Measurements from ENCODE around the gene ADARB2.

The ADARB2 gene

DNA sequence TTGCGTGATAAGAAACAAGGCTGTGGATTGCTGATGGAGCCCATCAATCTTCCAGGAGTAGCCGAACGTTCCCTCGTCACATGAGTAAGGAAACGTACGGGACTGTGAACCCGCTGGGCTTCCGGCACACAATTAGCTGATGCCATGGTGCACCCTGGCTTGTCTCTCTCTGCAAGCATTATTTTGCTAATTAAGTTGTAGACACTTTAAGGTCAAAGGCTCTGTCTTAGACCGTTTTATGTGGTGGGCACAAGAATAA, 50.9 kb downstream of the ADARB2 start:
- Mint-ChIP-seq H3K27ac (no peak overlapping the region), H3K9me3 (no peaks in the 10 kb centered on the region), H3K27me3 (peaks cover 5% of the 10 kb centered on the region), H3K36me3 (ENCODE audit: low read depth) (no peaks in the 10 kb centered on the region), H3K4me1 (ENCODE audit: low read depth) (no peaks in the 10 kb centered on the region), H3K4me3 (no peak overlapping the region)
- intact Hi-C loops (cut with micrococcal nuclease), result no loop called here

DNA sequence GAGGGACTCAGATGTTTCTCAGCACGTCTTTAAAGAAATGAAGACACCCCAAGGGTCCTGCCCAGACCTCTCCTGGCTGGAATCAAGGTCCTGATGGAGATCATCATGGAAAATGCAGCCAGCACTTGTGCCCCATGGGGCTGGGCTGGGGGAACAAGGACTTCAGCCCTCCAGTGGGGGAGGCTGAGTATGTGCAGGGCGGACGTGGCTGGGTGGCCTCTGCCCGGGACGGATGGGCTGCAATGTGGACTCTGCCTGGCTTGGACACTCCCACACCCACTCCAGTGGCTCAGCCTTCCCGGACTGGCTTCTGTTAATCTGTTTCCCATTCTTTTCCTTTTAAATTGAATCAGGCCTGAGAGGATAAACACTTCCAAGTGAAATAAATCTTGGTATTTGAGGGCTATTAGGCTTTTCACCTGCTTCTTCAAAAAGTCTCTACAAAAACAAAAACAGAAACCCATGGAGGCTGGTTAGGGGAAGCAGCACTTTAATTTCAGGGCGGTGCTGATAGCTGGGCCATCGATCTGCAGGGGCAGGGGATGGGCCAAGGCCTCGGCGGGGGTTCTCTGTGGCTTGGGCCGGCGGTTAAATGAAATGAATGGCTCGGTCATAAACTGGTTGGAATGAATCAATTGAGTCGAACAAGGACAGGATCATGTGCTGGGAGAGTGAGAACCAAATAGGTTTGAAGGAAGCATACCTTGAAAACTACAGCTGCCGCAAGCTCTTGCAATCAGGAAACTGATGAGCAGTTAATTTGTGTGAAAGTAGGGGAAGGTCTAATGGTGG, 51.4 kb downstream of the ADARB2 start:
- no peaks in the 10 kb centered on the region for H3K9me3 Mint-ChIP-seq
- no peaks in the 10 kb centered on the region for H3K36me3 Mint-ChIP-seq (ENCODE audit: low read depth)
- intact Hi-C loops (cut with micrococcal nuclease), result no loop called here
- no peak overlapping the region for H3K4me3 Mint-ChIP-seq
- H3K4me1 Mint-ChIP-seq (ENCODE audit: low read depth), result no peaks in the 10 kb centered on the region
- peaks cover 5% of the 10 kb centered on the region for H3K27me3 Mint-ChIP-seq
- no peak overlapping the region for H3K27ac Mint-ChIP-seq

DNA sequence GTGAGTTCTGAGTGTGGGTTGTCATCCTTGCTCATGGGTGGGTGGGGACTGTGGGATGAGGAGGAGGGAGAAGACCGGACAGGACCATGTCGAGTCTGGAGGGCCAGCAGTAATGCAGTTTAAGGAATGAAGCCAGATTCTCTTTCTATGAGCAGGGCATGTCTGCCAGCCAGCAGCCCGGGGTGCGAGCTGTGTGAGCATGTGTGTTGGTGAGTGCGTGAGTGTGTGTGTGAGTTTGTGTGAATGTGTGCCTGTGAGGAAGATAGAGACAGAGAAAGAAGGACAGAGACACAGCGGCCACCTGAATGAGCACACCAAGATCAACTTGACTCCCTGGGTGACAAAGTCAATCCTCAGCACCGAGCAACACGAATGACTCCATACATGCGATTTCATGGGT, 52.3 kb downstream of the ADARB2 start:
- H3K27ac Mint-ChIP-seq, result no peak overlapping the region

DNA sequence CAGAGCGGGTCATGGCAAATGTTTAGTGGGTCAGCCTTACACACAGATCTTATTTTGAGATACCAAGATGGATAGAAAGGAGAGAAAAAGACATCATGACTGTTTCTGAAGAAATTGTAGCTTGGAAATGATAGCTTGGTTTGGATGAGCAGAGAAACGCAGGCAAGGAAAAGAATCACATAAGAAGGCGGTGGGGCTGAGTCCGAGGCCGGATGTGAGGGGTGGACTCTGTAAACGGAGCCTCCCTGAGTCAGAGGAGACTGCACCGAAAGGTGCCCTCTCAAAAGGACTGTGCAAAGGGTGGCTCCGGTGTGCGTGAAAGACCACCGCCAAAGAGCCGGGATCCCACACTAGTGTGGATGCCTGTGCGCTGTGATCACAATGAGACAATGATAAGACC, 53.7 kb downstream of the ADARB2 start:
- no peaks in the 10 kb centered on the region for H3K9me3 Mint-ChIP-seq
- intact Hi-C loops (cut with micrococcal nuclease), result no loop called here
- peaks cover 3% of the 10 kb centered on the region for H3K27me3 Mint-ChIP-seq
- no peaks in the 10 kb centered on the region for H3K36me3 Mint-ChIP-seq (ENCODE audit: low read depth)
- no peaks in the 10 kb centered on the region for H3K4me1 Mint-ChIP-seq (ENCODE audit: low read depth)
- no peak overlapping the region for H3K4me3 Mint-ChIP-seq
- H3K27ac Mint-ChIP-seq, result no peak overlapping the region

More for the DNA sequence above, 52.3 kb downstream of the ADARB2 start:
- peaks cover 3% of the 10 kb centered on the region for H3K27me3 Mint-ChIP-seq
- H3K4me3 Mint-ChIP-seq, result no peak overlapping the region
- no peaks in the 10 kb centered on the region for H3K4me1 Mint-ChIP-seq (ENCODE audit: low read depth)
- no peaks in the 10 kb centered on the region for H3K36me3 Mint-ChIP-seq (ENCODE audit: low read depth)
- no peaks in the 10 kb centered on the region for H3K9me3 Mint-ChIP-seq
- intact Hi-C loops (cut with micrococcal nuclease), result no loop called here

DNA sequence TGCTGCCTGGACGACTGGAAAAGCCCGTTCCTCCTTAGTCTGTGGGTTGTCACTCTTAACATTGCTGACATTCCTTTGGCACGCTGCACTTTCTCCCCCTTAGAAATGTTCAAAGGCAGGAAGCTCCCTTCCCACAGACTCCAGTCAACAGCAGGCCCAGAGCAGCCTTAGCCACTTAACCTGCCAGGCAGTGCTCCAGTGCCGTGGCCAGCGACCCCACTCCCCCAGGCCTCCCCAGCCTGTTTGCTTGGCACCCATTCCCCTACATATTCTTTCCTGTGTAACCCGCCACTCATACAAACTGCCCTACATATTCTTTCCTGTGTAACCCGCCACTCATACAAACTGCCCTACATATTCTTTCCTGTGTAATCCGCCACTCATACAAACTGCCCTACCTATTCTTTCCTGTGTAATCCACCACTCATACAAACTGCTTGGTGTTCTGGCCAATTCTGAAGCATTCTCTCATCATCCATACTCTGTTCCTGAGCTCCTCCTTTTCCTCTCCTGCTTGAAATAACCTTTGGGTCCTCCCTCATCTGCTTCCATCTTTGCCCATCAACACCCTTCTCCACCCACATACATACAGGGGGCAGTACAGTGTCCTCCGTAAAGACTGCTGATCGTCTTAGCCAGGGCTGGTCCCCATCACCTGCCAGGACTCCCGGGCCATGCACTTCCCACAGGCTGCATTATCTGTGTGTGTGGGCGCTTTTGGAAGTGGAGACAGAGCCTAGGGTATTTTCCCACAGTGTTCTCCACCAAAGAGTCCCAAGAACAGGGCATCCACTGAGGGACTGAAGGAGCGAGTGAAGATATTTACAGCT, 57.3 kb downstream of the ADARB2 start:
- Mint-ChIP-seq H3K4me3 (no peak overlapping the region), H3K27me3 (no peaks in the 10 kb centered on the region), H3K27ac (no peak overlapping the region), H3K9me3 (no peaks in the 10 kb centered on the region), H3K4me1 (ENCODE audit: low read depth) (no peaks in the 10 kb centered on the region), H3K36me3 (ENCODE audit: low read depth) (no peaks in the 10 kb centered on the region)
- intact Hi-C loops (cut with micrococcal nuclease), result no loop called here

DNA sequence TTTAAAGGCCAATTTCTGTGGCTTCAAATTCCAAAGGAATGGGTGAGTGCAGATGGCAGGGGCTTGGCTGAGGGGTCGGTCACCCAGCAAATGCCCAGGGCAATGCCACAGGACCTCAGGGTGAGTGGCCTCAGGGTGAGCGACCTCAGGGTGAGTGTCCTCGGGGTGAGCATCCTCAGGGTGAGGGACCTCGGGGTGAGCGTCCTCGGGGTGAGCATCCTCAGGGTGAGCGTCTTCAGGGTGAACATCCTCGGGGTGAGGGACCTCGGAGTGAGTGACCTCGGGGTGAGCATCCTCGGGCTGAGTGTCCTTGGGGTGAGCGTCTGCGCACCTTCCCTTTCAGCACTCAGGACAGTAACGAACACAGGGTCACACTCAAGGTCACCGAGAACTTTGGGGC, 59.2 kb downstream of the ADARB2 start:
- H3K27ac Mint-ChIP-seq, result no peak overlapping the region
- intact Hi-C loops (cut with micrococcal nuclease), result no loop called here
- no peaks in the 10 kb centered on the region for H3K27me3 Mint-ChIP-seq
- no peaks in the 10 kb centered on the region for H3K4me1 Mint-ChIP-seq (ENCODE audit: low read depth)
- H3K9me3 Mint-ChIP-seq, result no peaks in the 10 kb centered on the region
- no peaks in the 10 kb centered on the region for H3K36me3 Mint-ChIP-seq (ENCODE audit: low read depth)
- no peak overlapping the region for H3K4me3 Mint-ChIP-seq

DNA sequence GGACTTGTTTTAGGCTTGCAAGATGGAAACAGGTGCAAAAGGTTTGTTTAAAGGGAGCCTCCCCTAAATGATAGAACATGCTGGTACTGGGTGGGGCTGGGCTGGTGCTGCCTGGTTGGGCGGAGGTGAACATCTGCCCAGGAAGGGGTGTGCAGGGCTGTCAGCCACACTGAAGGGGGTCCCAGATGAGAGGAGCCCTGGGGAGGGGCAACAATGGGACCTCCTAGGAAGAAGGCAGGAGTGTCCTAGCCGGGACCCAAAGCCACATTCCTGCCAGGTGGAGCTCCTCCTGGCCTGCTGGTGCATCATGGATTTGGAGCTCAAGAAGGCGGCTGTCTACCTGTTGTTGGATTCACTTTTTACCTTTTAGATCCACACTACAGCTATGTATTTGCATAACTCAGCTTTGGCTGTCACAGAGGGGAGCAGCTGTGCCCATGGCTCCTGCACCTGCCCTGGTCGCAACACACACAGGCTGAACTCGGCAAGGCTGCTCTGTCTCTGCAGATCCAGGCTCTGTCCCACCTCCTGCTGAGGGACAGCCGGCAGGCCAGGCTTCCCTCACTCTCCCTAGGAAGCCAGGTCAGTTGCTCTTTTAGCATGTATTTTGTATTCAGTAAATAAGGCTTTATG, 59.9 kb downstream of the ADARB2 start:
- Mint-ChIP-seq H3K36me3 (ENCODE audit: low read depth) (no peaks in the 10 kb centered on the region), H3K27ac (no peak overlapping the region), H3K9me3 (no peaks in the 10 kb centered on the region), H3K4me3 (no peak overlapping the region), H3K4me1 (ENCODE audit: low read depth) (no peaks in the 10 kb centered on the region), H3K27me3 (no peaks in the 10 kb centered on the region)
- intact Hi-C loops (cut with micrococcal nuclease), result no loop called here

DNA sequence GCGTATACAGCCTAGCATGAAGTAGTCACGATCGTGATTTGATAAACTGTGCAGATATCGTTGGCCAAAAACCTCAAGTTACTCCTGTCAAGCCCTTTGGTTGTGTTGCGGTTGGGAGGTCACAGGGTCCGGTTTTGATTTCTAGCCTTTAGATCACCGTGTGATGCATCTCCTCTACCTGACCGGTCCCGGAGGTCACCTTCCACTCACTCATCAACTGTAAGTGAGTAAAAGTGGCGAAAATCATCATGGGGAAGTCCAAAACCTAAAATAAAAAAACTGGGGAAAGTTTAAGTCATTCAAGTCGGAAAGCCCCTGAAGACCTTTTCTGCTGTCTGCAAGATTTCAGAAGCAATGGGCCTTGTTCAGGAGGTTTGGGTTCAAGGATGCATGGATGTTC, 62.8 kb downstream of the ADARB2 start:
- Mint-ChIP-seq H3K27ac (no peak overlapping the region), H3K27me3 (no peaks in the 10 kb centered on the region), H3K4me3 (no peak overlapping the region), H3K36me3 (ENCODE audit: low read depth) (no peaks in the 10 kb centered on the region), H3K9me3 (no peaks in the 10 kb centered on the region), H3K4me1 (ENCODE audit: low read depth) (no peaks in the 10 kb centered on the region)
- intact Hi-C loops (cut with micrococcal nuclease), result no loop called here

DNA sequence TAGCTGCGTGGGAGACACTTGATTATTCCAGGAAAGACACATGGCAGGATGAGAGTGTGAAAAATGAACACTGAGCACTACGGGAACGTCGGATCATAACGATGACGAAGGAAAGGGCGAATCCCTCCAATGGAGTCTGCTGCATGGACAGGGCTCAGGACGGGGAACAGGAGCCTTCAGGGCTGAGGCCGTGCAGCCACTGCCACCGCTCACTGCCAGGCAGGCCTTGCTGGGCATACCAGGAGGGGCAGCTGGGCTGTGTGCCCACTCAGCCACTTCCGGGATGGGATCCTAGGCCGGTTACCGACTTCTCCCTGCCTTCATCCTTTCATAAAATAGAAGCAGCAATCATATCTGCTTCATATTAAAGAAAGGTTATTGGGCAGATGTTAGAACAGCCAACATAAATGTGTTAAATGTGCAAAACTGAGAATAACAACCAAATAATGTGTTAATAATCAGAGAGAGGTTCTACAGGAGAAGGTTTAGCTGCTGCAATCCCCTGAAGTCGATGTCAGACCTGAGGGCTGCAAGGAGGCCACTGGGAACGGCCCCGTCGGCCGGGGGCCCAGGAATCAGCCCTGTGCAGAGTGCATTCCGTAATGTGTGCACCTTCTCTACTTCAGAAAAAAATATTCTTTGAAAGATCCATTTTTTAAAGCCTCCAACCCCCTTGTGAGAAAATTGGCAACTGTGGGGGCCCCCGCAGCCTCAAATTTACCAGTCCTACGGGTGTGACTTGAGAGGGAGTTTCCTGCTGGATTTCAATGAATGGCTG, 63.6 kb downstream of the ADARB2 start:
- Mint-ChIP-seq H3K36me3 (ENCODE audit: low read depth) (no peaks in the 10 kb centered on the region), H3K4me3 (no peak overlapping the region), H3K4me1 (ENCODE audit: low read depth) (no peaks in the 10 kb centered on the region), H3K27ac (no peak overlapping the region), H3K9me3 (no peaks in the 10 kb centered on the region), H3K27me3 (no peaks in the 10 kb centered on the region)
- intact Hi-C loops (cut with micrococcal nuclease), result no loop called here

DNA sequence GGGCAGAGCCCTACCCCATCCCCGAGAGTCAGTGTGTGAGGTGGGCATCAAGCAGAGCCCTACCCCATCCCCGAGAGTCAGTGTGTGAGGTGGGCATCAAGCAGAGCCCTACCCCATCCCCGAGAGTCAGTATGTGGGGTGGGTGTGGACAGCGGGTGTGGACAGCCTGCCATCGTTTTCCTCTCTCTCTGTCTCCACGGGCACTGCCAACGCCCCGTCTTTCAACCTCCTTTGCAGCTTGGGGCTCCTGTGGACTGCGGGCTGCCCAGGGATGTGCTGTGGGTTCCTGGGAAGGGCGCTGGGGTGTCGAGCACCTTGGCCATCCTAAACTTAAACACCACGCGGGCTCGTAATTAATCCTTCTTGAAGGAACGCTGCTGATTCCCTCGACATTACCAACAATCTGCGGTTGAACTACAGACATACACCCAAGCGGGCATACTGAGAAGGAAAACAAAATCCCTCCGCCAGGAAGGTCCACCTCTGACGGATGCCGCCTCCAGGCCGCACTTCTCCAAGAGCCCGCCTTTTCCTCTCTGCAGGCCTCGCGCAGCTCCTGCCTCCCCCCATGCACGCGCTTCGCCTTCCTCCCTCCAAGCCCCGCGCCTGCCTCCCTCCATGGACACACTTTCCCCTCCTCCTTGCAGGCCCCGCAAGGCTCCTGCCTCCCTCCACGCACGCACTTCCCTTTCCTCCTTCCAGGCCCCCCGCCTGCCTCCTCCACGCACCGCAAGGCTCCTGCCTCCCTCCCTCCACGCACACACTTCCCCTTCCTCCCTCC, 65.1 kb downstream of the ADARB2 start:
- Mint-ChIP-seq H3K27ac (no peak overlapping the region), H3K9me3 (no peaks in the 10 kb centered on the region), H3K4me1 (ENCODE audit: low read depth) (no peaks in the 10 kb centered on the region), H3K27me3 (no peaks in the 10 kb centered on the region), H3K4me3 (no peak overlapping the region), H3K36me3 (ENCODE audit: low read depth) (no peaks in the 10 kb centered on the region)
- intact Hi-C loops (cut with micrococcal nuclease), result no loop called here

DNA sequence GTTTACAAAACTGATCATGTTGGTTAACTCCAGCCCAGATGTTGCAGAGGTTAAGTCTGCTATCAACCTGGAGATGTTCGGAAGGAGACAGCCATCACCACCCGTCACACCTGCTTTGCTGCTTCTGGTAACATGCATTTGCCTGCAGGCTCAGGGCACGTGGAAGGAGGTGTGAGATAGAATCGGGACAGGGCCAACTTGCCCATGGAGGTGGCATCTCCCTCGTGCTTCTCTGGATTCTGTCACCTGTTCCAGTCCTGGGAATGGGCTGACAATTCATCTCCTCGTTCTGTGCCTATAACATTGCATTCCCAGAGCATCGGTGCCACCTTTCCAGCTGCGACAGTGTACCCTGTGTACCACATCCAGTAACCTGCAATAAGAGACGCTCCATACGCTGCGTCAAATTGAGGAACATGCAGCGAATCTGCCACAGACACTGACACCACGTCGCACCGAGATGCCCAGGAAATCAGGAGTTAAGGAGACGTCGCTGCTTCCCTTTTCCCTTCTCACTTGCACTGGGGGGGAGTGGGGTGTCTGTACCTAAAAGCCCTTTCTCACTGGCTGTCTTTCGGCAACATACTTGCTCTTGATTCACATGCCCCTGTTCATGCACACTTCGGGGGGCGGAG, 65.8 kb downstream of the ADARB2 start:
- Mint-ChIP-seq H3K27me3 (no peaks in the 10 kb centered on the region), H3K4me3 (no peak overlapping the region), H3K27ac (no peak overlapping the region), H3K9me3 (no peaks in the 10 kb centered on the region), H3K36me3 (ENCODE audit: low read depth) (no peaks in the 10 kb centered on the region), H3K4me1 (ENCODE audit: low read depth) (no peaks in the 10 kb centered on the region)
- intact Hi-C loops (cut with micrococcal nuclease), result no loop called here

DNA sequence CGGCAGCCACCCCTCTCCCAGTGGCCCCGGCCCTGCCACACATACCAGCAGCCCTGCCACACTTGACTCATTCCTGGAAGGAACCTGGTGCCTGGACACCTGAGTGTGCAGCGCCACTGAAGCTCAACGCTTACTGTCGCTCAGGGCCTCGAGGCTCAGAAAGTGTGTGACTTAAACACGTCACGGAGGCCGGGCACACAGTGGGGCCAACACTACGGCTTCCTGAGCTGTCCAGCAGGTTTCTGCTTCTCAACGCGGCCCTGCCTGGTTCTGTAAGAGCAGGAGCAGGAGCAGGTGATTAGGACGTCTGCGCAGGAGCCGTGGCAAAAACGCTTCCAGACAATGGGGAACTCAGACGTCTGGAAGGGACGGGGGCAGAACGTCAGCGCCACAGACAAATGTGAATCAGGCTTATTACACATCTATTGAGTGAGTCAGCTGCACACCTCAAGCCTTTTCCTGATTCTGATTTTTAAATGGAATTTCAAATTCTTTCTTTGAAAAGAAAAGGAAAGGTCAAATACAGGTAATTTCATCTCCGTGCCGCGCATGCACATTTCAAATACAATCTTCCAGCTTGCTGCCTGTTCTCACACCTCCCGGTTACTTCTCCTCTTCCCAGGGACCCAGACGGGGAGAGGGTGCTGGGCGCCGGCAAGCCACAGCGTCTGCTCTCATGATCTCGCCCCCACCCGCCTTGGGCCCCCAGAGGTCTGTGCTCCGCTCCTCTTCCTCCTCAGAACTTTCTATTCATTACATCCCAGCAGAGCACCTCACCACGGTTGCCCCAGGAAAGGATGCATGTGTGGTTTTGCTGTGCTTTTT, 66.6 kb downstream of the ADARB2 start:
- Mint-ChIP-seq H3K4me3 (no peak overlapping the region), H3K27me3 (no peaks in the 10 kb centered on the region), H3K27ac (no peak overlapping the region), H3K36me3 (ENCODE audit: low read depth) (no peaks in the 10 kb centered on the region), H3K4me1 (ENCODE audit: low read depth) (no peaks in the 10 kb centered on the region), H3K9me3 (no peaks in the 10 kb centered on the region)
- intact Hi-C loops (cut with micrococcal nuclease), result no loop called here

All from dendritic cell treated with granulocyte-macrophage colony-stimulating factor and Interleukin-4, amounts not matched to agents 40 ng/mL and 50 ng/mL, for 4 days (primary cell).